SK-N-SH (cell line): ENCODE results near the gene PPP1R14D. TPM values are rescaled to one million over a fixed set of nuclear protein-coding genes. Genes with fewer than 3 reads are reported as not detected.

Experiments used
- CTCF ChIA-PET: fragments of 300-600, 350-600 bp; formaldehyde crosslinking; extraction: SDS; loops from one replicate; lab custom pipeline; 2021; lab: Yijun Ruan, JAX
- POLR2A ChIA-PET: fragments of 350-600 bp; sonication (Branson Sonifier 250); formaldehyde crosslinking; extraction: SDS; loops from one replicate; lab custom pipeline; 2020; ENCODE audit warnings: antibody characterized with exemption, inconsistent platforms; lab: Yijun Ruan, JAX
- DNase-seq: peaks from one replicate; pipeline ENCODE4 v3.0.0; 2012
- H2AFZ ChIP-seq: fragments of 200-600 bp; sonication (generic); 2 replicates; pipeline ENCODE4 v1.8.1; 2016; ENCODE audit warnings: antibody characterized with exemption, mild to moderate bottlenecking, low read depth
- H3F3A ChIP-seq: fragments of 200-600 bp; sonication (generic); replicated peaks from 2 replicates; pipeline ENCODE3; 2016; ENCODE audit warnings: antibody characterized with exemption, mild to moderate bottlenecking; ENCODE audit not compliant: insufficient read depth
- H3K27ac ChIP-seq, 2 experiments: fragments of 200-500 bp in 1 of 2; fragments of 200-600 bp in 1 of 2; sonication (Bioruptor generic) in 1 of 2; sonication (generic), shearing (Covaris generic) in 1 of 2; 2 replicates each; pipeline versions ENCODE4 v1.5.1 to v1.6.1; 2014 to 2016; ENCODE audit warnings: low read depth in 2 of 2, inconsistent platforms in 1 of 2, low read length in 1 of 2, mild to moderate bottlenecking in 1 of 2, mixed read lengths in 1 of 2
- H3K27me3 ChIP-seq: fragments of 200-600 bp; sonication (generic), shearing (Covaris generic); 2 replicates; pipeline ENCODE4 v1.6.1; 2016; ENCODE audit warnings: mixed run types; ENCODE audit not compliant: insufficient read depth
- H3K36me3 ChIP-seq, 2 experiments: fragments of 200-500 bp in 1 of 2; fragments of 200-600 bp in 1 of 2; sonication (Bioruptor generic) in 1 of 2; sonication (generic) in 1 of 2; replicated peaks in 1 of 2; 2 replicates each; pipeline versions ENCODE3 to v1.5.1; 2014 to 2016; ENCODE audit warnings: low read length in 1 of 2, mild to moderate bottlenecking in 1 of 2; ENCODE audit not compliant: insufficient read depth in 2 of 2, control insufficient read depth in 1 of 2
- H3K4me1 ChIP-seq, 2 experiments: fragments of 200-500 bp in 1 of 2; fragments of 200-600 bp in 1 of 2; sonication (Bioruptor generic) in 1 of 2; sonication (generic), shearing (Covaris generic) in 1 of 2; 2 replicates each; pipeline versions ENCODE4 v1.5.1 to v1.6.1; 2014 to 2016; ENCODE audit warnings: low read depth in 1 of 2, low read length in 1 of 2, mixed run types in 1 of 2; ENCODE audit not compliant: insufficient read depth in 2 of 2, control insufficient read depth in 1 of 2
- H3K4me2 ChIP-seq: fragments of 200-600 bp; sonication (generic), shearing (Covaris generic); 2 replicates; pipeline ENCODE4 v1.6.1; 2017; ENCODE audit warnings: mixed run types
- H3K4me3 ChIP-seq, 2 experiments: fragments of 200-500 bp in 1 of 2; fragments of 200-600 bp in 1 of 2; sonication (Bioruptor generic) in 1 of 2; sonication (generic), shearing (Covaris generic) in 1 of 2; 2 replicates each; pipeline versions ENCODE4 v1.5.1 to v1.8.1; 2014 to 2016; ENCODE audit warnings: low read depth in 2 of 2, inconsistent platforms in 1 of 2, low read length in 1 of 2, mild to moderate bottlenecking in 1 of 2, mixed read lengths in 1 of 2, moderate library complexity in 1 of 2
- H3K79me2 ChIP-seq: fragments of 200-600 bp; sonication (generic); 2 replicates; pipeline ENCODE4 v1.8.1; 2017; ENCODE audit warnings: mild to moderate bottlenecking; ENCODE audit not compliant: insufficient read depth
- H3K9ac ChIP-seq: fragments of 200-600 bp; sonication (generic); 2 replicates; pipeline ENCODE4 v1.6.1; 2017; ENCODE audit warnings: mixed run types
- H3K9me2 ChIP-seq: fragments of 200-600 bp; sonication (generic); 2 replicates; pipeline ENCODE4 v1.6.1; 2017; ENCODE audit warnings: mixed run types
- H3K9me3 ChIP-seq: fragments of 200-600 bp; sonication (generic); 2 replicates; pipeline ENCODE4 v1.6.1; 2017; ENCODE audit warnings: mixed run types, mild to moderate bottlenecking, moderate library complexity
- H4K20me1 ChIP-seq: fragments of 200-600 bp; sonication (generic); 2 replicates; pipeline ENCODE4 v1.6.1; 2017; ENCODE audit warnings: mild to moderate bottlenecking, mixed run types; ENCODE audit not compliant: insufficient read depth
- CTCF ChIP-seq: fragments of 200-600 bp; sonication (generic); IDR thresholded peaks from 2 replicates; pipeline ENCODE4 v1.6.1; 2017; ENCODE audit warnings: antibody characterized with exemption, mild to moderate bottlenecking, moderate library complexity
- FOXM1 ChIP-seq: IDR thresholded peaks from 2 replicates; pipeline ENCODE4 v1.4.0; 2012; ENCODE audit warnings: low read depth, mild to moderate bottlenecking
- IRF3 ChIP-seq: fragments of 150-350 bp; IDR thresholded peaks from 2 replicates; pipeline ENCODE4 v1.6.1; 2016; ENCODE audit warnings: mild to moderate bottlenecking, low read depth, low read length
- NFIC ChIP-seq: IDR thresholded peaks from 2 replicates; pipeline ENCODE4 v1.4.0; 2012; ENCODE audit warnings: borderline replicate concordance
- POLR2AphosphoS5 ChIP-seq: IDR thresholded peaks from 2 replicates; pipeline ENCODE4 v1.6.1; 2012; ENCODE audit warnings: low read depth, low read length
- RFX5 ChIP-seq: IDR thresholded peaks from 2 replicates; pipeline ENCODE4 v1.6.1; 2012; ENCODE audit warnings: mild to moderate bottlenecking, improper control_type of control experiment, low read length
- TCF12 ChIP-seq: IDR thresholded peaks from 2 replicates; pipeline ENCODE4 v1.4.0; 2012
- TEAD4 ChIP-seq: IDR thresholded peaks from 2 replicates; pipeline ENCODE4 v1.4.0; 2012; ENCODE audit warnings: mild to moderate bottlenecking, borderline replicate concordance; ENCODE audit not compliant: insufficient read depth
- YY1 ChIP-seq: IDR thresholded peaks from 2 replicates; pipeline ENCODE4 v1.4.0; 2012; ENCODE audit warnings: low read depth, mild to moderate bottlenecking
- WGBS: methylation state at CpG from one replicate; pipeline ENCODE4 v1.1.6; 2017; ENCODE audit warnings: low lambda C conversion rate; 5-methylcytosine and 5-hydroxymethylcytosine counted together
- polyA plus RNA-seq, 3 experiments: library from polyadenylated mRNA; depleted of rRNA; stranded (reverse); fragments of >200 nt; gene quantifications; 2 replicates each; pipeline ENCODE4 v1.2.3, GENCODE V29; 2012

The PPP1R14D gene
- polyA plus RNA-seq, 1 of the 3 experiments (the other 2 are of a cell fraction), result not detected

- WGBS, result 70% methylated on average over 5 of the region's 5 CpGs
- CTCF ChIA-PET, result interaction anchor here (1.1 to 5.3 kb wide), 5 partner anchors 8 to 56 kb away, joined by 3 to 42 read pairs (median 4); partner anchors contain the start of gene VPS18
These were observed 10.2 kb upstream of the PPP1R14D start for GRCh38 chr15:40838756-40839155.

GRCh38 chr15:40836020-40836419 is 7.5 kb upstream of the PPP1R14D start:
- Histone ChIP-seq H2AFZ (no peak overlapping the region), H3K9me3 (no peaks in the 10 kb centered on the region), H3K9me2 (no peaks in the 10 kb centered on the region), H3K4me1 (peaks cover 0 to 3% of the 10 kb centered on the region in 2 experiments; a peak in 1 of 4 replicates), H3K4me3 (no peak overlapping the region), H3K27me3 (no peaks in the 10 kb centered on the region), H3F3A (no peaks in the 10 kb centered on the region), H3K79me2 (no peaks in the 10 kb centered on the region), H4K20me1 (no peaks in the 10 kb centered on the region), H3K9ac (no peak overlapping the region), H3K27ac (no peak overlapping the region), H3K36me3 (no peaks in the 10 kb centered on the region), H3K4me2 (no peak overlapping the region)
- 86% methylated on average over 1 of the region's 1 CpG for WGBS
- TF ChIP-seq CTCF (no peak), FOXM1 (no peak), RFX5 (no peak), TCF12 (no peak), NFIC (no peak), POLR2AphosphoS5 (no peak)
- CTCF ChIA-PET, result no interaction called here
- POLR2A ChIA-PET, result no interaction called here
- no peak for DNase-seq

More at GRCh38 chr15:40838756-40839155, 10.2 kb upstream of the PPP1R14D start:
- no peak for DNase-seq
- peaks cover 0 to 3% of the 10 kb centered on the region in 2 experiments; a peak in 2 of 4 replicates for H3K4me1 ChIP-seq
- TF ChIP-seq YY1 (no peak), IRF3 (no peak)
- H3K9me3 ChIP-seq, result no peaks in the 10 kb centered on the region
- H3K9ac ChIP-seq, result no peak overlapping the region
- no peak overlapping the region for H3K27ac ChIP-seq
- no peaks in the 10 kb centered on the region for H4K20me1 ChIP-seq
- H3K9me2 ChIP-seq, result no peaks in the 10 kb centered on the region
- H3K36me3 ChIP-seq, result no peaks in the 10 kb centered on the region
- no peaks in the 10 kb centered on the region for H3K79me2 ChIP-seq
- no peak overlapping the region for H2AFZ ChIP-seq
- no peaks in the 10 kb centered on the region for H3F3A ChIP-seq
- H3K27me3 ChIP-seq, result peaks cover 9% of the 10 kb centered on the region; the same call in 1 of the 2 replicates
- POLR2A ChIA-PET, result no interaction called here
- no peak overlapping the region for H3K4me2 ChIP-seq
- no peak overlapping the region for H3K4me3 ChIP-seq

- no peaks in the 10 kb centered on the region for H3K27me3 ChIP-seq
- H3K4me2 ChIP-seq, result no peak overlapping the region
- POLR2A ChIA-PET, result interaction anchor here (0.6 kb wide), 1 partner anchor 111 kb away, joined by 4 read pairs; no protein-coding TSS in a partner anchor
These were observed 4.4 kb upstream of the PPP1R14D start for GRCh38 chr15:40832903-40833302.

More at GRCh38 chr15:40832903-40833302, 4.4 kb upstream of the PPP1R14D start:
- H3K4me3 ChIP-seq, result no peak overlapping the region
- no peak overlapping the region for H2AFZ ChIP-seq
- H3K9ac ChIP-seq, result no peak overlapping the region
- DNase-seq, result no peak
- no peaks in the 10 kb centered on the region for H3K9me2 ChIP-seq
- no peaks in the 10 kb centered on the region for H3K9me3 ChIP-seq
- CTCF ChIA-PET, result interaction anchor here (0.7 kb wide), 1 partner anchor 191 kb away, joined by 3 read pairs; no protein-coding TSS in a partner anchor
- H3K36me3 ChIP-seq, result no peaks in the 10 kb centered on the region
- no peaks in the 10 kb centered on the region for H4K20me1 ChIP-seq
- H3F3A ChIP-seq, result no peaks in the 10 kb centered on the region
- TF ChIP-seq TCF12 (no peak), TEAD4 (no peak)
- peaks cover 0 to 3% of the 10 kb centered on the region in 2 experiments; a peak in 1 of 4 replicates for H3K4me1 ChIP-seq
- no peaks in the 10 kb centered on the region for H3K79me2 ChIP-seq
- H3K27ac ChIP-seq, result no peak overlapping the region
